GM18498 (cell line): Measurements from ENCODE around the gene TGFBRAP1.

Source experiments
- ATAC-seq: cut with Tn5 transposase; IDR thresholded peaks from one replicate; pipeline ENCODE4 v1.9.1; 2021; ENCODE audit warnings: mild to moderate bottlenecking, moderate library complexity; ENCODE audit not compliant: unreplicated experiment

The TGFBRAP1 gene

GRCh38 chr2:105317937-105318336, 11.6 kb downstream of the TGFBRAP1 start:
- ATAC-seq = no peak

DNA sequence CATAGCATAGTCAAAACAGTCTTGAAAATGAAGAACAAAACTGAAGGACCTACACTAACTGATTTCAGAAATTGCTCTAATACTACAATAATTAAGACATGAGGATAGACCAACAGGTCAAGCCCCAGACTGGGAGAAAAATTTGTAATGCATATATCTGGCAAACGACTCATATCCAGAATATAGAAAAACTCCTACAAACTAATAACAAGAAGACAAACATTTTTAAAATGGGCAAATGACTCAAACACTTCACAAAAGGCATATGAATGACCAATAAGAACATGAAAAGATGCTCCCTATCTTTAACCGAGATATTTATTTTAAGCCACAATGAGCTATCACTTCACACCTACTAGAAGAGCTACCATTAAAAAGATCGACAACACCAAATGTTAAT, 14.2 kb downstream of the TGFBRAP1 start:
- peak; percentile 47 for ATAC-seq

DNA sequence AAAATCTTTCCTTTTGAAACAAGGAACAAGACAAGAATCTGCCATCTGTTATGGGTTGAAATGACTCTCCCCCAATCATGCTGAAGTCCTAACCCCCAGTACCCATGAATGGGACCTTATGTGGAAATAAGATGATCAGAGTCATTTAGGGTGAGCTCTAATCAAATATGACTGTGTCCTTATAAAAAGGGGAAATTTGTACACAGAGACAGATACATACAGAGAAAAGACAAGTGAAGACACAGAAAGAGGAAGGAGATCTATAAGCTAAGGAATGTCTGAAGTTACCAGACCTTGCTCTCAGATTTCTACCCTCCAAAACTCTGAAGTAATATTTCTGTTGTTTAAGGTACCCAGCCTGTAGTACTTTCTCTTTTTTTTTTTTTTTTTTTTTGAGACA, 15.7 kb downstream of the TGFBRAP1 start:
- no peak for ATAC-seq

DNA sequence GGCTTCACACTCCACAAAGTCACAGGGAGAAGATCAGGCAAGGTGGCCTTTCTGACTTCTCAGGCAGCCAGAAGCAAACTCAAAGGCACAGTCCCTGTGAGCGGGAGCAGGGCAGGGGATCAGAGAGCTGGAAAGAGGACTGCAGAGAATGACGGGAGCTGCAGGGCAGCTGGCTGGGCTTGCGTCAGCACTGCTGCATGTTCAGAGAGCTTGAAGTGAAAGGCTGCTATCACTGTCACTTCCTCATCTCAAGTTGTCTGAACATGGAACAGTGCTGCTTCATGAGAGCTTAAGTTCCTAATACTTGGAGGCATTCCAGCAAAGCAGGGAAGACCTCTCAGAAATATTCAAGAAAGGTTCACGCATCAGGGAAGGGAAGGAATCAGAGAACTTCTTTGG, 20.4 kb downstream of the TGFBRAP1 start:
- ATAC-seq = no peak

DNA sequence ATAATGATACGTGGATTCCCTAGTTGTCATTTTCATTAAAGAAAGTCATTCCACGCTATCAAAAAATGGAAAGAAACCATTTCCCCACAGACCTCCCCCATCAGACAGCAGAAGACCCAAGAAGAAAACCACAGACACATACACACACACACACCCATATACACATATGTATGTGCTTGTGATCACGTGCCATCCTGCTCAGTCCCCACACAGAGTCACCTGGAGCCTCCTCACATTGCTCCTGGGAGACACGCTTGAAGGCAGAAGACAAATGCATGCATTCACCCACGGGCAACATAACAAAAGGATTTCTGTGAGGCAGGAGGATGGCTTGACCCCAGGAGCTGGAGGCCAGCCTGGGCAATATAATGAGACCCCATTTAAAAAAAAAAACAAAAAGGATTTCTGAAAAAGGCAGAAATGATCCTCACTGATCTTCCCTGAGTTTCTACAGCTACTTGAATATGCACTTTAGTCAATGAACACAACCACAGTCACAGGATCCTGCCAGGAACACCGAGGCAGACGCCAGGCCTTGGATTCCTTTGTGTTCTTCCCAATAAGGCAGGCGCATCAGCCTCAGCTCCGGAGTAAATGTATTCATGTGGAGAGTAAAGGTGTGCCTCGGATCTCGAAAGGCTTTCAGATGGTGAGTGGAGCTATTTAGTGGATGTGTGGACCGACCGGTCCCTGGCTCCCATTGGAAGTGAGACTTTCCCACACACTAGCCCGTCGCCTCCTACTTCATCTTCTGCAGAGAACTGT, 21.0 kb downstream of the TGFBRAP1 start:
- ATAC-seq = no peak

GRCh38 chr2:105307962-105308361, 21.6 kb downstream of the TGFBRAP1 start:
- no peak for ATAC-seq

DNA sequence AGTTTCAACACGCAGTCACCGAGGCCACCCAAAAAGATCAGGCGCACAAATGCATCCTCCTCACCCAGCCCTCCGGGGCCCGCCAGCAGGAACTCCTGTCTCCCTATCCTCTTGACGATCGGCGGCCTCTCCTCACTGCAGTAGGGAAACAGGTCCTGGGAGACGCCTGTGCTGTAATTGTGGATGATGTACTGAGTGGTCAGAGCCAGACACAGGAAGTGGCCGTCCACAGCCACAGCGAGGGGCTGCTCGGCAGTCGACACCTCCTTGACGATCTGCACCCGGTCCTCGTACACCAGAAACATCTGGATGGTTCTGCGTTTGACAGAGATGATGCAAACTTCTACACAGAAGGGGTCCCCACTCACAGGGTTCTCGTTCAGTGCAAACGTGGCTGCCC, 22.0 kb downstream of the TGFBRAP1 start:
- no peak for ATAC-seq

DNA sequence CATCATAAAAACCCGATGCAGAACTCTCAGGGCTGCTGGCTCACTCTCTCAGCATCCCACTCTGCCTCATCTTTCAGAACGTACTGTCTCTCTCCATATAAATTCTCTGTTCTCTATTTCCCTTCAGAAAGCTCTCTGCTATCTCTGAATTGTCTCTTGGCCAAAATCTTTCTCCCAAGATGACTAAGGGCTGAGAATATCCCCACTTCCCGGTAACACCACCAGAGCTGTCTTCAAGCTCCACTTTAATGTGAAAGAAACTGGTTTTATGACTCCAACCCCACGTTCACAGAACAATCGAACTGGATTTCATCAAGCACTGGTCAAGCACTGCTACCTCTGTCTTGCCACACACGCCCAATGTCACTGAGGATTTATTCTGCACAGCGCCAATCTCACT, 22.4 kb downstream of the TGFBRAP1 start:
- ATAC-seq = no peak

DNA sequence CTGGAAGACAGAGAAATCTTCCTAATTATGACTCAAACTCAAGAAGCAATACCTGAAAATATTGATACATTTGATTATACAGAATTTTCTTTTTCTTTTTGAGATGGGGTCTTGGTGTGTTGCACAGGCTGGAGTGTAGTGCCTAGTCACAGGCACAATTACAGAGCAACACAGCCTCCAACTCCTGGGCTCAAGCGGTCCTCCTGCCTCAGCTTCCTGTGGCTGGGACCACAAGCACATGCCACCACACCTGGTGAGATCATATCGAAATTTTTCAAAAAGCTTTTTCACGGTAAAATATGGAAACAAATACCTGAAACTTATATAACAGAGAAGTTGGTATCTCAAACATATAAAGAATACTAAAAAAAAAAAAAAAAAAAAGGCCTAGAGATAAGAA, 27.9 kb downstream of the TGFBRAP1 start:
- no peak for ATAC-seq

- ATAC-seq = peak; percentile 45
These were observed 30.2 kb downstream of the TGFBRAP1 start for GRCh38 chr2:105299290-105299689.

- no peak for ATAC-seq
These were observed 31.5 kb downstream of the TGFBRAP1 start for GRCh38 chr2:105298017-105298416.

DNA sequence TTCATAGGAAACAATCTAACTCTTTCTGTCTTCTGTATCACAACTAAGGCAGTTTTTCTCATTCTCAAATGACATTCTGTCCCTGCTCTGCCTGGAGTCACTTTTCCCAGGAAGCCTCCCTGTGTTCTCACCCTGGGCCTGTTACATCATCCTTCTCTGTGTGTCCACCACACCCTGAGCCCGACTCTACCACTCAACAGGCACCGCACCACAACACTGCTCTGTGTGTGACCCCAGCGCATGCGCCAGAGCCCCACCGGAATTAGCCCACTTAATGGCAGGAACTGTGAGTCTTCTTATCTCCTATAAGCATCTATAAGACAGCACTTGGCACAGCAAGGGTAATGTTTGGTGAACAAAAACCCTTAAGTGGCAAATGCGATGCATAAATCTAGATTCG, 32.3 kb downstream of the TGFBRAP1 start:
- ATAC-seq = no peak

- ATAC-seq = no peak
These were observed 33.4 kb downstream of the TGFBRAP1 start for GRCh38 chr2:105296017-105296611.

- ATAC-seq = peak; percentile 47
These were observed 34.6 kb downstream of the TGFBRAP1 start for GRCh38 chr2:105294844-105295481.

DNA sequence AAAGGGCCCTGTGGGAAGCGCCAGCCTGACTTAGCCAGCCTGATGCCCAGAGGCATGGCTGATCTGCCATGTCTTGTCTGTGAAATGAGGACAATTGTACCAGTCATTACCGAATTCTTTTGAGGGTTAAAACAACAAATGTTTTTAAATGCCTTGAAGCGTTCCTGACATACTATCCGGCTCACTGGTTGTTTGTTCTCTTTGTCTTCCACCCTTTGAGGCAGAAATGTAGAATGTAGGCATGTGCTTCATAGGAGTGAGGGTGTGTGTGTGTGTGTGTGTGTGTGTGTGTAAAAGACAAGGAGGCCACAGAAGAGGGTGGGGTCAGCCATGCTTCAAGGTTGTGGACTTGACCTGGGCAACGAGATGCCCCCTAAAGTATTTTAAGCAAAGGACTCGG, 35.5 kb downstream of the TGFBRAP1 start:
- no peak for ATAC-seq

DNA sequence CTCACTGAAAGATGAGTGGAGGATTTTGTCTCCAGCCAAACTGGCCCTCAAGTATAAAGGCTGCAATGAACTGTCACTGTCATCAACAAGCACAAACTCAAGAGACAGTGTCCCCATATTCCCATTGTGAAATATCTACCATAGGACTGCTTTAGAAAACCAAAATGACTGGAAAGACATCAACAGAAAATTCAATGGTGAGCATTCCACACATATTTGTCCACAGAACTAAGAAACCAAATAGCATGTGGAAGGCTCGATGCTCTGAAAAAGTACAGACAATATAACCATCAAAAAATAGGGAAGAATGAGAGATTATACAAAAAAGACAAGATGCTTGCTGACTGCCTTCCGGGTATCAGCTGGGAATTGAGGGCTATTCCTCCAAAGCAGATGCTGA, 37.6 kb downstream of the TGFBRAP1 start:
- ATAC-seq = no peak

DNA sequence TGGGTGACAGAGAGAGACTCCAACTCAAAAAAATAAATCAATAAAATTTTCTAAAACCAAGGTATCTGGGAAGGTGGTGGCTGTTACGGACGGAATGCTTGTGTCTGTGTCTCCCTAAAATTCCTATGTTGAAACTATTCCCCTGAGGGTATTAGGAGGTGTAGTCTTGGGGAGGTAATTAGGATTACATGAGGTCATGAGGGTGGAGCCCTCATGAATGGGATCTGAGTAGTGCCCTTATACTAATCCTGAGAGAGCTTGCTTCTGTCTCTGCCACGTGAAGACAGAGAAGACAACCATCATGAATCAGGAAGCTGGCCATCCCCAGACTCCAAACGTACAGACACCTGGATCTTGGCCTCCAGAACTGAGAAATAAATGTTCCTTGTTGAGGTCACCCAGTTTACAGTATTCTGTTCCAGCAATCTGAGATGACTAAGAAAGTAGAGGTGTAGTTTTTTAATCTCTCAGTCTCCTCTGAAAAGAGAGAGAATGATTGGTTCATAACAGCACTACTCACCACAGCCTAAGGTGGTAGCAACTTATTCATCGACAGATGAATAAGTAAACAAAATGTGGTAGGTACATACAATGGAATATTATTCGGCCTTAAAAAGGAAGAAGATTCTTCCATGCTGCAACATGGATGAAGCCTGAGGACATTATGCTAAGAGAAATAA, 38.4 kb downstream of the TGFBRAP1 start:
- ATAC-seq = no peak

DNA sequence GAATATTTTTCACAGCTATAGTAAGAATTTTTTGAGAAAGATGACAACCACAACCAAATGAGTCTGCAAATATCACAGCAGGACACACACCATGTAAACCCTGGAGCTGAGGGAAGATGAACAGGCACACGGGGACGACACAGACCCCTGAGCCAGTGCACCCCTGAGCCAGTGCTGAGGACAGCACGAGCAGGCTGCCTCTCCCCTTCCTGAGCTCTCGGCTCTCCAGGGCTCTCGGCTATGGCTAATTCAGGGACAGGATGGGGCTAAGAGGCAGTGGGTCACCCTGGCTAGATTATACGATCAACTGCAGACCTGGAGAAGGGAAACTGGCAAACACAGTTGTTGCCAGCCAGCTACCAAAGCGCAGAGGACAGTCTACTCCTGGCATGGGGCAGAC, 41.4 kb downstream of the TGFBRAP1 start:
- no peak for ATAC-seq

- no peak for ATAC-seq
These were observed 41.8 kb downstream of the TGFBRAP1 start for GRCh38 chr2:105287692-105288091.

GRCh38 chr2:105283532-105283931, 46.0 kb downstream of the TGFBRAP1 start:
- no peak for ATAC-seq

DNA sequence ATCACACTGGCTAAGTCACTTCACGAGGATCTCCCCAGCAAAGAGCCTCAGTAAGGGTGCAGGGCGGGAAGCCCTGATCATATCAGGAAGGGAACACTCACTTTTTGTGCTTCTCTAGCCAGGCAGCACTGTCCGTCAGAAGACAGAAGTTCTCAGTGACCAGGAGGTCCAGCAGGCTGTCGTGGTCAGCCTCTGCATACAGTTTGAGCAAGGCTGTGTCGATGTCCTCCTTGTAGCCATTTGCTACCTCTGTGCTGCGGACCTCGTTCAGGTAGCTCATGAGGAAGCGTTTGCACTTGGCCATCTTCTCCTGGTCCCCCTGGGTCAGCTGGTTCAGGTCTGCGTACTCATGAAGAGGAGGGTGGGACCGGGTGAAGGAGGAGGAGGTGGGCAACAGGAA, 49.3 kb downstream of the TGFBRAP1 start:
- ATAC-seq = no peak

GRCh38 chr2:105279126-105279525, 50.4 kb downstream of the TGFBRAP1 start:
- ATAC-seq = no peak
